C1 segment of cervical spinal cord (tissue), 14 donors: Measurements from ENCODE around the gene TICAM2.

ENCODE experiments used
- DNase-seq, 14 donors: peaks; one replicate each; lab custom pipeline; 2025; lab: John Stamatoyannopoulos, UW

TICAM2 gene

DNA sequence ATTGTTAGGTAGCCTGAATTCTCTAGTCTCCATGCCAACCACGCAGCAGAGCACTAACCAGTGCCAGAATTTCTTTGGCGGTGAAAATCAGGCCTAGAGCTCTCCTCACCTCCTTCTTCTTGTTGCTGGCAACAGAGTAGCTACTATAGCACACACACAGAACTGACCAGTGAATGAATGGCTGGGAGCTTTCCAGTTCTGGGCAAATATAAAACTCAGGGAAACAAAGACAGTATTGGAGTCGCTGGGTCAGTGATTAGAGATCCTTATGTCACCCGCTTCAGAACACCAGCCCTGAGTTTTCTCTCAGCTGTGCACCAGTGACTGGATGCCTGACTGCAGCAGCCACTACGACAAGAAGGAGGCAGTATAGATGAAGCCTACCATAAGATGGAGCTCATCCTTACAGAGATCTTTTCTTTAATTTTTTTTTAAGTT lies 30.8 kb downstream of the TICAM2 start:
- DNase-seq = peak in 13 of 14 donors; percentile 3 to 95 (median 71)

DNA sequence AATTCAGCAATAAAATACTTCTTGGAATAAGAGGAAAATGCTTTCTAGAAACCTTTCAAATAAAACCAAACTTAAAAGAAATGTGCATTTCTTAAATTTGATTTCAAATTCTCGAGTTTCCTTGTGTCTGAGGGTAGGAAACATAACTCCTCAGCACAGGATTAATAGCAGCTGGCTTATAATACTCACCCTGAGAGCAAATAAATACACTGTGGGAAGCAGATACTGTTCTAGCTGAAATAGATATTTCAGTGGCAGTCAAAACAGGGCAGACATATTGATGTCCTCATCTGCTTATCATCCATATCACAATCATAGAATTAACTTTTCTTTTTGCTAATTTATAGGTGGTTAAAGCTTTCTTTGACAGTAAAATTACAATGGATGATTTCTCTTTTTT lies 33.6 kb downstream of the TICAM2 start:
- no peak for DNase-seq

DNA sequence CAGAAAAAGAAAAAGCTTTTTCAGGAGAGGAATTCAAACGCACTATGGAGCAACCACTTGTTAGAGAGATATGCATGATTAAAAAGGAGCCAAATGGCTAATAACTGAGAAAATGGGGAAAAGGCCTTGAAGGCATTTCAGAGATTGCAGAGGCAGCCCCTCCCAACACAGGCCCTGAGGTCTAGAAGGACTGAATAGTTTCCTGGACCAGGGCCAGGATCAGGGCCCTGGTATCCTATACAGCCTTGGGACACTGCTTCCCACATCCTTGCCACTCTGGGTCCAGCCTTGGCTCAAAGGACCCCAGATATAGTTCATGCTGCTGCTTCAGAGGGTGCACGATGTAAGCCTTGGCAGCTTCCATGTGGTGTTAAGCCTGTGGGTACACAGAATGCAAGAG lies 37.0 kb downstream of the TICAM2 start:
- no peak for DNase-seq

DNA sequence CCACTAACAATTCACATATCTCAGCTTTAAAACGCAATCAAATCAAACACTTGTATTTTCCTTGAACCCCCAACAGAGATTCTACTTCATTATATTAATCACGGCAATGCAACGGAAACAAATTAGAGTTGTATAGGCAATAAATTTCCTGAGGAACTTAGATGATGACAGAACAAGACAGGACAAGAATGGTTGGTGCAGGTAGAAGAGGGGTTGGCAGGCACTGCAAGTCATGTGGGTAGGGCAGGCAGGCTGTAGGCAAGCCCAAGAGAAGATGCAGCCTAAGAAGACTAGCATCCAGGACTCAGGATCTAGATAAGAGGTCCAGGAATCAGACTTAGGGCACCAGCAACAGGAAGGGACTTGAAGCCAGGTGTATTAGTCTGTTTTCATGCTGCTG lies 41.1 kb downstream of the TICAM2 start:
- DNase-seq = no peak

DNA sequence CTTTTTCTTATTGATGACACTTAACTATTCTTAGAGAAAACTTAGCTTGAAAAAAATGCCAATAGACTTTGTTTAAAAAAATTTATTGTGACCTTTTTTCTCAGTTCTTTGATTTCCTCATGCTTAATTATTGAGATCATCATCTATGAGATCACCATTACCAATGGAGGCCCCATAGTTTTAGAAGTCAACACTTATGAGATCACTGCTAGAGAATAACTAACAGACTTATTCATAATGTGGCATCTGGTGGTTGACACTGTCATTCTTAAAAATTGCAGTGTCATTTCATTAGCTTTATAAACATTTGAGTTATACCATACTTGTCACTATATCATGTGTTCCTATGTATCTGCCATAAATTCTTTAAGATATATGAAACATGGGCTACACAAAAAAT lies 42.8 kb downstream of the TICAM2 start:
- no peak for DNase-seq

DNA sequence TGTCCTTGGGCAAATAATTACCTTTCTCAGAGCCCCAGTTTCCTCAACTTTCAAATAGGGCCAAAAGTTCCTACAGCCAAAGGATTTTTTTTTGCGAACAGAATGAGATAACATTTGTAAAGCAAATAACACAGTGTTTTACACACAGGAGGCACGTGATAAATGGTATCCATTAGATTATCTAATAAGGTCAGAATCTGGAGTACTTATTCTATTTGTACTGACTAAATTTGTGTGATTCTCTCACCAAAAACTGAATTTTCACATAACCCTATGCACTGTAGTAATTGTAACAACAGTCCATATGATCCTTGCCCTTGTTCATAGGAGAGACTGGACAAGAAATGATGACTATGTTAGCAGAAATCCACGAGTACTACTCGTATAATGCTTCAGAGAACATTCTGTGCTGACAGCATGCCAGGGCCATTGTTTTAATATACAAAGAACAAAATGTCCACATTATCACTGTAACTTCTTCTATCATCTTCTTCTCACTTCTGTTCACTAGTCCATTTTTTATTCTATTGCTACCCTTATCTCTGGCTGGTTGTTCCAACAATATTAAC lies 43.8 kb downstream of the TICAM2 start:
- no peak for DNase-seq

DNA sequence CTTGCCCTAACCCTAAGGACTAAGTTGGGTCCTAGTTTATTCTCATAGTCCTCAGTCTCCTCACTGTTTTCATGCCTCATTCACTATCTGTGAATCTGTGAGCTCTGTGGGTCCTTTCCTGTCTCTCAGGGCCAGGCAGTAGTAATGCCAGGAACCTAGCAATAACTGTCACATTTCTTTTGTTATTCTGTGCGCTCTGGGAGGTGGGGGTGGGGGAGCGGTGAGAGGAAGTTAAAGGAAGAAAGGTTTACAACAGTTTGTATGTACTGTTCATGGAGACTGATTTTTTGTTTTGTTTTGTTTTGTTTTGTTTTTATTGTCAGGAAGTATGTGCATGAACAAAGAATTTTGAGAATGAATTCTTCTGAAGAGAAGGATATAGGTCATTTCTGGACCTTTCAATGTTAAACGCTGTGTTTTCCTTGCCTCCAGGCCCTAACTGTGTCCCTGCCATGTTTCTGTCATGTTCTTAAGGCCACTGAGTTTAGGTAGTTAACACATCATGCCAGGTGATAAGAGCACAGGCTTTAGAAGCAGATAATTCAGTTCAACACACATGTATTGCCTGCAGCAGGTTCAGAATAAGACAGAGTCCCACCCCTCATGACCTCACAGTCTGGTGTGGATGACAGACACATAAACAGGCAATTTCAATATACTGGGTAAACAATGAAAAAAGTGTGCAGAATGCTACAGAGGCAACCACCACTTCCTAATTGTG lies 44.5 kb downstream of the TICAM2 start:
- DNase-seq = no peak

DNA sequence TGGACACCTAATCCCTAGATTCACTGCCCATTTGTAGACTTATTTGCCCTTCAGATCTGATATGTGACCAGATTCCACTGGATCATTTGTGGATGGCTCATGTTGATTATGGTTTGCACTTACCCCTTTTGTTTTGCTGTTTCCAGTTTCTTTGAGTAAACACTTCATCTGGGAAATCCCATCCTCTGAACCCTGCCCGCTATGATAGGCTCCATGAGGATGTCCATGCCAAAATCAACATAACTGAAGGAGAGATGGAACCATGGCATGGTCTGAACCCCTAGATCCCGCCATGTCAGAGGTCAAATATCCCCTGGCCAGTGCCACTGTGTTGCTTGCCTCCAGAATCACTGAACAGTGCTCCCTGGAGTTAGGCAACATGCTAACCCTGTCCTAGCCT lies 46.0 kb downstream of the TICAM2 start:
- DNase-seq = no peak

DNA sequence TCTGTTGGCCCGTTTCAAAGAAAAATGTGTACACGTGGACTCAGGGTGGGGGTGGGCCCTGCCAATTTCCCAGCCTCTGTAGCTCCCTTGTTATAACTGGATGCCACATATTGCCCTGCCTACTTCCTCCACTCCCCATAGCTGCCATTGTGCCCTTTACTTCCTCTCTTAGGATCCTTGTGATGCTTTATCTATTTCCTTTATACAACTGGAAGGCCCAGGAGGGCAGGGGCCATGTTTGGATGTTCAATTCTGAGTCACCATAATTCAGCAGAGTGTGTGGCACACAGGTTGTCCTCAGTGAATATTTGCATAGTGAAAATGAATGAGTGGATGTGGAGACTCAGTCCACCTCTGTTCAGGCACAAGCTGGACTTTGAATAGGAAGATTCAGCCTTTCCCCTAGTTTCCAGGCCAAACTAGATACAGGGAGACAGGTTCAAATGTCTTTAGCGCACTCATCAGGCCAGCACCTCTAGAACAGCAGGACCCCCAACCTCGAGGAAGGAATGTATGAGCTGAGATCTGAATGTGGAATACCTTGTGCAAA lies 47.1 kb downstream of the TICAM2 start:
- no peak for DNase-seq

DNA sequence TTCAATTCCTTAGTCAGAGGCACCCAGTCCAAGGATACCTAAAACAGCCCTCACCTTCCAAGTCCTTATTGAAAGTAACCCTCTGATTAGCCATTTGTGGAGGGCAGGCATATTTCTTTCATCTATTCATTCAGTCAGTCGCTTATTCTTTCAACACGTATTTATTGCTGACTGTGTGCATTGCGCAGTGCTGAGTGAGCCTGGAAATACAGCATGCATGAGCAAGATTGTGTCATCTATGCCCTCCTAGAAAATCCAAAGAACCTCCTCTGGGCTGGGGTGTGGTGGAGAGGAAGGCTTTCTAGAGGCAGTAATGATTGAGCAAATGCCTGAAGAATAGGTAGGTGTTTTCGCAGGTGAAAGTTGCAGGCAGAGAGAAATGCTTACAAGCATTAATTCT lies 49.2 kb downstream of the TICAM2 start:
- no peak for DNase-seq

DNA sequence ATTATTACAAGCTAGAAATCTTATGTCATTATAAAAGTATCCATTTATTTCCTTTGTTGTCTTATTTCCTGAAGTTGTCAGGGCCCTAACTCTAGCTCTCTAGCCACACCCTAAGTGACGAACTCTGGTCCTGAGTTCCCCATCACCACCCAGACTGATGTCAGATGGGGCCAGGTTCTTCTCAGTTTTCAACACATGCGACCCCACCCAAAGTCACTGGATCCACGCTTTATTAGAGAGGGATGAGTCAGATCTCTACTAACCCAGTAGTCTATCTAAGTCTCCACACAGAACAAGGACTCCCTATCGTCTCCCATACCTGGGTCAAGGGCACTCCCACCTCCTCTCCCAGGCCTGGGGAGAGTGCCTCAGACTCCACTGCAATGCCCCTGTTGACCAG lies 50.9 kb downstream of the TICAM2 start:
- no peak for DNase-seq

DNA sequence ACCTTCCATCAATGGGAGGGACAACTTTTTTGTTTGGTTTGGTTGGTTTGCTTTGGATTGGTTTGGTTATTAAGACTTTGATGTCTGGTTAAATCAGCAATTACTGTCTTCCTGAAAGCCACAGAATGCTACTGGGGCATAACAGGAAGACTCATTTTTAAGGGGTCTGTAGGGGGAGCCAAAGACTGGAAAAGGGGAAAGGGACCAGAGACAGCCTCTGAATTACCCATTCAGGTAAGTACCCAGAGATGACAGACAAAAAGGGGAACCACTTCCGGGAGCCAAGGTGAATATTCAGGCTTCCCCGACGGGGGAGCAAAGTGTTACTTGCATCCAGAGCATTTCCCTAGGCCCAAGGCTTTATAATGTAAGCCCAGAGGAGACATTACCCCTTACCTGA lies 53.1 kb downstream of the TICAM2 start:
- no peak for DNase-seq

DNA sequence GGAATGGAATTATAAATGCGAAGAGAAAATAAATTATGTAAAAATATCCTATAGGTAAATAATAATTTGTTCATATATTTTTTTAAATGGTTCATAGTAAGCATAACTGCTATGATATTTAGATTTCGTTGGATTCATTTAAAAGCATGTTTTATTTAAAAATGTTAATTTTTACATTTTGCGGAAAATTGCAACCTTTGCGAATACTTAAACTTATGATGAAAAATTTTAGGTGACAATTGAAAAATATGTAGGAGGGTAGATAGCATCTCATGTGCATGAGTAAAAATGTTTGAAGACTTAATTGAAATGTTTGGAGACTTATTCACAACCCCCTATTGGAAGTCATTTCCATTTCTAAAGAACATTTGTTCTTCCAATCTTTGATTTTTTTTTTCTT lies 53.6 kb downstream of the TICAM2 start:
- no peak for DNase-seq

DNA sequence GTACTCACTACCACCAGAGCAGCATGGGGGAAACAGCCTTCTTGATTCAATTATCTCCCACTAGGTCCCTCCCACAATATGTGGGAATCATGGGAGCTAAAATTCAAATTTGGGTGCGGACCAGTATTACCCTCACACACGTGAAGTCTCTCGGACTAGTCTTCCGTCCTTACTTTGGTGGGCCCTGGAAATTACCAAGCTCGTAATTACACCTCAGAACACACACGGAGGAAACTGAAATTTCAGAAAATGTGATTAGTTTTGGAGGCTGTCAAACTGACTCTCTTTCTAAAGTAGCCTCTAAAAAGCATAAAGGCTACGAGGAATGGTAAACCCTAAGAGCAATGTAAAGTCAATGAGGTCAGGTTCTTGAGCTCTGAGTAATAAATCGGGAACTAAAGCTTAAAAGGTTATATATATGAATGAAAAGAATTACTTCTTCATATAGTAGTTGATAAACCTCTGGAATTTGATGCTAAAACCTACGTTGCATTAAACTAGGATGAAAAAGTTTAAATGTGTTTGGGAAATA lies 56.9 kb downstream of the TICAM2 start:
- no peak for DNase-seq

DNA sequence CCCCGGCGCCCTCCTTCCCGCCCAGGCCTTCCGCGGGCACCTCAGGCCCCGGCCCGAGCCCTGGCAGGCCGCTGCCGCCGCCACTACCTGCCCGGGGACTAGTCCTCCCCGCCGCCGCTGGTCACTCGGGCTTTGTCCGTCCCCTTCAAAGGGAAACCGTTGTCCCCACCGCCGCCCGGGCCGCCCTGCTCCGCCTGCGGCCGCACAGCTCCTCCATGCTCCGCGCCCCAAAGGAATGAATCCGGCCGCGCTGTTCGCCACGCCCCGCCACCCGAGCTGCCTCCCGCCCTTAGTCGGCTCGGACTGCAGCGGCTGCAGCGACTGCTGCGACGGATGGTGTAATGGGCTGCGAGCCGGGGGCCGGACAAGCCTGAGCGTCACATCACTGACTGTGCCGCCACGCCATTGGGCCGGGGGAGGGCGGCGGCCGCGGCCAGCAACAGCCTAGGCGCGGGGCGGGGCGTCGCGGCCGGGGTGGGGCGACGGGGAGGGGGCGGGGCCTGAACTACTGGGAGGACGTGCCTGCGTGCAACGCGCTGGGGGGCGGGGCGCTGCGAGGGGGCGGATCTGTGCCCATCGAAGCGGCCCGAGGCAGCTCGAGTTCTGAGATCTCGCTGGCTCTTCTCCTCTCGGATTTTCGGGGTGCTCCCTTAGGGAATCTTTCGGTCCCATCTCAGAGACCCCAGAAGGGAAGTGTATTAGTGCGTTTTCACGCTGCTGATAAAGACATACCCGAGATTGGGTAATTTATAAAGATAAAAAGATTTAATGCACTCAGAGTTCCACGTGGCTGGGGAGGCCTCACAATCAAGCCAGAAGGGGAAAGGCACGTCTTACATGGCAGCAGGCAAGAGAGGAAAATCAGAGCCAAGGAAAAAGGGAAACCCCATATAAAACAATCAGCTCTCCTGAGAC lies 57.6 kb downstream of the TICAM2 start, which contains the start of gene FEM1C:
Gene FEM1C, minus strand, starts transcription at position 340 of the 915 bp plus-strand sequence. CDS start 1,282 bp downstream, outside the sequence.
- peak; percentile 74 to 98 (median 94) for DNase-seq

DNA sequence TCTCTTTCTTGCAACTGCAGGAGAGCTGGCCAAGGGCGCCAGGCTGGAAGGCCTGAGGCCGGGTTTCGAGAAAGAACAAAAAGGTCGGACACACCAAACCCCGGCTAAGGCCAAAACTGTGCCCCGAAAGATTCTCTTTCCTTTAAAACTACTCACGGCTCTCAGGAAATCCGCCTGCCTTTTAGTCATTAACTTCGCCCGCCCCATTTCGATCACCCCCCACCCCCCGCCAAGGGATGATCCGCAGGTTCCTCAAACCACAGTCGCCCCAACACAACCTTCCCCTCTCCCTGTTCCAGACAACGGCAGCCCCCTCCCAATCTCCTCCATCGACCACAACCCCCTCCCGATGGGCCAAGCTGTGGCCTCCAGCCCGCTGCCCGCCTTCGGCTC lies 58.2 kb downstream of the TICAM2 start:
- DNase-seq = peak in 11 of 14 donors; percentile 49 to 81 (median 70)

DNA sequence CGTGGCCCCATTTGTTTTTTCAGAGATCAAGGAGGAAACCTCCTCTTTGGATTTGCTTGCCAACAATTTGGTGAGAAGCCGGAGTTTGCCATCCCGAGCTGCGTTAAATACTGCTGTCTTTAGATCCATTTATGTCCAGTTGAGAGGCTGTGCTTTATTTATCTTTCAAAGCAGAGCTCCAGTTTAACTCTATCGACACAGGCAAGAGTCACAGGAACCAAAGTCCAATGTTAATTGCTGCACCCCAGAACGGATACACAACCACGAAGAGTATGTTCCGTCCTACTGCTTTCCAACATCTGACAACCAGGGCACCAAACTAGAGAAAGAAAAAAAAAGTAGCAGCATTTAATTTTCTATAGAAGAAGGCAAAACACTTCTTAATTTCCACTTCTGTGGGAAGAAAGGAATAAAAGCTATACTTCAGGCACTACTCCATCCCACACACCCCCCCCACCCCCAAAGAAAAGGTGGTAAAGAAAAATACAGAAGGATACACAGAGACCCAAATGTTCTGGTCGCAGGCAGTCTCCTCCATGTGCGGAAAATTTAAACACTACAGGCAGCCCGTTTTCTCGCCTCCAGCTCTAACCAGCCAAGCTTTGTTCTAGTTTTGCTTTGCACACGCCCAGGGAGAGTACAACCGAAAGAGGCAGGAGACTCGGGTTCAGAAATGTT lies 58.8 kb downstream of the TICAM2 start:
- peak in 1 of 14 donors; percentile 60 for DNase-seq

DNA sequence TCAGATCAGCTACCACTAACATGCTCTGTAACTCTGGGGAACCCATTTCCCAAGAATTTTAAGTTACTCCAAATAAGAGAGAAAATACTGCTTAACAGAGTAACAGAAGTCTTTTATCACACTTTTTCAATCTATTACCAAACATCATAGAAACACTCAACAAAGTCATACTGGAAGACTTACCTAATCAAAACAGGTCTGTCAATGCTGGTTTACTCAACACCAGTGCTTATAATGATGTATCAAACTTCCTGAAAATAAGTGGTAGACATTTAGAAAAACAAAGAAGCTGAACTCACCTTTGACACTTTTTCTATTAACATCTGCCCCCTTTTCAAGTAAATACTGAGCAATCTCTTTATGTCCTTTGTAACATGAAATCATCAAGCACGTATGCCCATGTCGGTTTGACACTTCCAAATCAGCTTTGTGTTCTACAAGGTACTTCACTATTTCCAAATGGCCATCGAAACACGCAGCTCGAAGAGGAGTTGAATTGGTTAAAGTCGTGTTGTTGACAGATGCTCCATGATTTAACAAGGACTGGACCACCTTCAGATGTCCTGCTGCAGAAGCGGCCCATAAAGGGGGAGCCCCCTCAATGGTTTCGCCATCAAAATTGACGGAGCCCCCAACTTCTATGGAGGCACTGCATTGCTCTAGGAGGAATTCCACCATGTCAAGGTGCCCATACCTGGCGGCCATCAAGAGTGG lies 59.5 kb downstream of the TICAM2 start:
- DNase-seq = peak in 4 of 14 donors; percentile 2 to 36 (median 24)

DNA sequence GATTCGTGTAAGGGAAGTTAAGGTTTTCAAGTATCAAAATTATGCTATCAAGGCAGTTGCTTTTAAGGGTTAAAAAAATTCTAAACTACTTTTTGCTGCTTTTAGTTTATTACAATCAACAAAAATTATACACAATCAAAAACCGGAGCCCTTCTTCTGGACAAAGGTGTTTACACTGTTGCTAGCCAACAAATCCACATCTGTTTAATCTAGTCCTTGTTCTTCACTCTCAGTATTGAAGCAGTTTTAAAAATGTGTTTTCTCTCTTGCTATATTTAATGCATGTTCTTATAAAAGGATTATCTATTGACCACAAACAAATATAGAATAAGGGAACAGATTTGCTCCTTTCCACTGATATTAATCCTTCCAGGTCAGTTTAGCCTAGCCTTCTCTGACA lies 60.2 kb downstream of the TICAM2 start:
- DNase-seq = no peak

DNA sequence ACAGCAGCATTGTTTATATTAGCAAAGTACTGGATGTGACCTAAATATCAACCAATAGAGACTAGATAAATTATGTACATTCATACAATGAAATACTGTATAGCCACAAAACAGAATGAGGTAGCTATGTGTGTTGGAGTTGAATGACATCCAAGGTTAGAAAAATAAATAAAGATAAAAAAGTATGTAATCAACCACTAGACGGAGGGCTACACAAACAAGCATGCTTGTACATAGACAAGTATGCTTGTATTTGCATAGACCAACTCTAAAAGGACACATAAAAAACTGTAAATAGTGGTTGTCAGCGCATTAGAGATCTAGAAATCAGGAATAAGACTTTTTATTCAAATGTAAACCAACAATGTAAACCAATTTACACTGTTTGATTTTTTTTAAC lies 60.7 kb downstream of the TICAM2 start:
- peak in 1 of 14 donors; percentile 16 for DNase-seq
